Stomach (tissue), 4 donors: ENCODE data around the gene PIAS2.
"Not testable (repeated sequence)": the region's sequence is repeated elsewhere in the genome, so short reads cannot be mapped to it uniquely, and the experiment has no call there.

Experiments used
- CTCF ChIP-seq, 7 experiments: fragments of 450-650 bp in 4 of 7; fragments of 200-600 bp in 3 of 7; sonication (generic) in 3 of 7; IDR thresholded peaks; one replicate each; pipeline ENCODE4 v1.5.1; 2016 to 2019; ENCODE audit warnings: antibody characterized with exemption in 7 of 7, control low read depth in 2 of 7, mild to moderate bottlenecking in 1 of 7
- POLR2A ChIP-seq, 4 donors: fragments of 450-650 bp; IDR thresholded peaks; one replicate each; pipeline ENCODE4 v1.6.1; 2016; ENCODE audit warnings: antibody characterized with exemption in 4 of 4, control low read depth in 2 of 4, mild to moderate bottlenecking in 1 of 4, moderate library complexity in 1 of 4
- POLR2AphosphoS5 ChIP-seq, 3 donors: sonication (generic); formaldehyde crosslinking; IDR thresholded peaks; one replicate each; pipeline ENCODE4 v1.6.1; 2016; ENCODE audit warnings: antibody characterized with exemption in 3 of 3

- TF ChIP-seq CTCF, POLR2A, POLR2AphosphoS5 (IDR thresholded peaks at IDR 0.05): not testable (repeated sequence)
These were observed 46.6 kb upstream of the PIAS2 start for GRCh38 chr18:46963656-46964578.
